ENCODE results near the gene MSMB. TPM values are rescaled to one million over a fixed set of nuclear protein-coding genes. Genes with fewer than 3 reads are reported as not detected.

The MSMB gene
- total and polyA plus RNA-seq, 9 of the 15 experiments (the other 6 are each of a cell fraction or from before 2014, with no cell fraction given): 0.21 to 0.60 TPM; not detected in 7

DNA sequence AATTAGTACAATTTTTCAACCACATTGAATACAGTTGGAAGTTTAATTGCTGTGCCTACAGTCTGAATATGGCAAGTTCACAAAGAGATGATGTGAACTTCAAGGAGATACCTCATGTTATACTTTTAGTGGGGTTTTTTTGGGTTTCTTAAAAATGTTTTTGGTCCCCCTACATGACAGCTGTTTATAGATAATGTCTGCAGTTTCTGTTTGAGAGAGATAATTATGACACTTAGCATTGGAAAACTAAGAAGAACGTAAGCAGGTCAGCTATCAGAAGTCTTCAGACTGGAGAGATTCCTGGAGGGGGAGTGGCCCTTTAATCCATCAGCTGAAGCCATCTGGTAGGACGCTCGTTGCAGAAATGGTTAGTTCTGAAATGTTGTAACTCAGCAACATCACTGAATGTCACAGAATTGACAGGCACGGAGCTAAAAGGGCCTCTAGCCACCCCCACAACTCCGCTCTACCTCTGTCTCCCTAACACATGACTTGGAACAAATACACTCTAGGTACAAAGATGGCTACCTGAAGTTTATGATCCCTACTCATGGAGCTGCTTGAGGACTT is 44.8 kb downstream of the MSMB start (continued):
- TF ChIP-seq, protein P1, sequence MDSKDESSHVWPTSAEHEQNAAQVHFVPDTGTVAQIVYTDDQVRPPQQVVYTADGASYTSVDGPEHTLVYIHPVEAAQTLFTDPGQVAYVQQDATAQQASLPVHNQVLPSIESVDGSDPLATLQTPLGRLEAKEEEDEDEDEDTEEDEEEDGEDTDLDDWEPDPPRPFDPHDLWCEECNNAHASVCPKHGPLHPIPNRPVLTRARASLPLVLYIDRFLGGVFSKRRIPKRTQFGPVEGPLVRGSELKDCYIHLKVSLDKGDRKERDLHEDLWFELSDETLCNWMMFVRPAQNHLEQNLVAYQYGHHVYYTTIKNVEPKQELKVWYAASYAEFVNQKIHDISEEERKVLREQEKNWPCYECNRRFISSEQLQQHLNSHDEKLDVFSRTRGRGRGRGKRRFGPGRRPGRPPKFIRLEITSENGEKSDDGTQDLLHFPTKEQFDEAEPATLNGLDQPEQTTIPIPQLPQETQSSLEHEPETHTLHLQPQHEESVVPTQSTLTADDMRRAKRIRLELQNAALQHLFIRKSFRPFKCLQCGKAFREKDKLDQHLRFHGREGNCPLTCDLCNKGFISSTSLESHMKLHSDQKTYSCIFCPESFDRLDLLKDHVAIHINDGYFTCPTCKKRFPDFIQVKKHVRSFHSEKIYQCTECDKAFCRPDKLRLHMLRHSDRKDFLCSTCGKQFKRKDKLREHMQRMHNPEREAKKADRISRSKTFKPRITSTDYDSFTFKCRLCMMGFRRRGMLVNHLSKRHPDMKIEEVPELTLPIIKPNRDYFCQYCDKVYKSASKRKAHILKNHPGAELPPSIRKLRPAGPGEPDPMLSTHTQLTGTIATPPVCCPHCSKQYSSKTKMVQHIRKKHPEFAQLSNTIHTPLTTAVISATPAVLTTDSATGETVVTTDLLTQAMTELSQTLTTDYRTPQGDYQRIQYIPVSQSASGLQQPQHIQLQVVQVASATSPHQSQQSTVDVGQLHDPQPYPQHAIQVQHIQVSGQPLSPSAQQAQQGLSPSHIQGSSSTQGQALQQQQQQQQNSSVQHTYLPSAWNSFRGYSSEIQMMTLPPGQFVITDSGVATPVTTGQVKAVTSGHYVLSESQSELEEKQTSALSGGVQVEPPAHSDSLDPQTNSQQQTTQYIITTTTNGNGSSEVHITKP (IDR thresholded peaks at IDR 0.05; ENCODE audit: partially characterized antibody): peak; percentile 92
- TF ChIP-seq ZNF140 (CRISPR knock-in tag; IDR thresholded peaks at IDR 0.05): no peak
- peak in 1 of 2 experiments; percentile 45; a peak in 1 of 4 replicates for TF ChIP-seq CSDE1 (IDR thresholded peaks at IDR 0.05)
- TF ChIP-seq, protein P2, sequence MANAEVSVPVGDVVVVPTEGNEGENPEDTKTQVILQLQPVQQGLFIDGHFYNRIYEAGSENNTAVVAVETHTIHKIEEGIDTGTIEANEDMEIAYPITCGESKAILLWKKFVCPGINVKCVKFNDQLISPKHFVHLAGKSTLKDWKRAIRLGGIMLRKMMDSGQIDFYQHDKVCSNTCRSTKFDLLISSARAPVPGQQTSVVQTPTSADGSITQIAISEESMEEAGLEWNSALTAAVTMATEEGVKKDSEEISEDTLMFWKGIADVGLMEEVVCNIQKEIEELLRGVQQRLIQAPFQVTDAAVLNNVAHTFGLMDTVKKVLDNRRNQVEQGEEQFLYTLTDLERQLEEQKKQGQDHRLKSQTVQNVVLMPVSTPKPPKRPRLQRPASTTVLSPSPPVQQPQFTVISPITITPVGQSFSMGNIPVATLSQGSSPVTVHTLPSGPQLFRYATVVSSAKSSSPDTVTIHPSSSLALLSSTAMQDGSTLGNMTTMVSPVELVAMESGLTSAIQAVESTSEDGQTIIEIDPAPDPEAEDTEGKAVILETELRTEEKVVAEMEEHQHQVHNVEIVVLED (CRISPR knock-in tag; IDR thresholded peaks at IDR 0.05): peak; percentile 40; the same call in 1 of the 2 replicates
- peak; percentile 100 for TF ChIP-seq EP300 (IDR thresholded peaks at IDR 0.05; ENCODE audit: low read length)
- no peak for TF ChIP-seq HNRNPL (IDR thresholded peaks at IDR 0.05; ENCODE audit: low read depth, low read length)
- no peak for TF ChIP-seq SRF (CRISPR knock-in tag; IDR thresholded peaks at IDR 0.05)
- peak; percentile 99 for TF ChIP-seq ZNF589 (CRISPR knock-in tag; IDR thresholded peaks at IDR 0.05; ENCODE audit: low read depth)
- TF ChIP-seq MTF1 (CRISPR knock-in tag; IDR thresholded peaks at IDR 0.05; ENCODE audit: borderline replicate concordance): no peak
- TF ChIP-seq TEAD4 (IDR thresholded peaks at IDR 0.05; ENCODE audit: low read length): peak; percentile 100
- TF ChIP-seq TEAD4 (CRISPR knock-in tag; IDR thresholded peaks at IDR 0.05; ENCODE audit: borderline replicate concordance): no peak
- TF ChIP-seq DACH1 (IDR thresholded peaks at IDR 0.05; ENCODE audit: partially characterized antibody): peak; percentile 98
- TF ChIP-seq, protein P3, sequence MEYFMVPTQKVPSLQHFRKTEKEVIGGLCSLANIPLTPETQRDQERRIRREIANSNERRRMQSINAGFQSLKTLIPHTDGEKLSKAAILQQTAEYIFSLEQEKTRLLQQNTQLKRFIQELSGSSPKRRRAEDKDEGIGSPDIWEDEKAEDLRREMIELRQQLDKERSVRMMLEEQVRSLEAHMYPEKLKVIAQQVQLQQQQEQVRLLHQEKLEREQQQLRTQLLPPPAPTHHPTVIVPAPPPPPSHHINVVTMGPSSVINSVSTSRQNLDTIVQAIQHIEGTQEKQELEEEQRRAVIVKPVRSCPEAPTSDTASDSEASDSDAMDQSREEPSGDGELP (CRISPR knock-in tag; IDR thresholded peaks at IDR 0.05; ENCODE audit: borderline replicate concordance): peak; percentile 95
- peak; percentile 43 for TF ChIP-seq POU5F1 (IDR thresholded peaks at IDR 0.05; ENCODE audit: borderline replicate concordance, low read depth, low read length, partially characterized antibody)
- TF ChIP-seq, protein P4, sequence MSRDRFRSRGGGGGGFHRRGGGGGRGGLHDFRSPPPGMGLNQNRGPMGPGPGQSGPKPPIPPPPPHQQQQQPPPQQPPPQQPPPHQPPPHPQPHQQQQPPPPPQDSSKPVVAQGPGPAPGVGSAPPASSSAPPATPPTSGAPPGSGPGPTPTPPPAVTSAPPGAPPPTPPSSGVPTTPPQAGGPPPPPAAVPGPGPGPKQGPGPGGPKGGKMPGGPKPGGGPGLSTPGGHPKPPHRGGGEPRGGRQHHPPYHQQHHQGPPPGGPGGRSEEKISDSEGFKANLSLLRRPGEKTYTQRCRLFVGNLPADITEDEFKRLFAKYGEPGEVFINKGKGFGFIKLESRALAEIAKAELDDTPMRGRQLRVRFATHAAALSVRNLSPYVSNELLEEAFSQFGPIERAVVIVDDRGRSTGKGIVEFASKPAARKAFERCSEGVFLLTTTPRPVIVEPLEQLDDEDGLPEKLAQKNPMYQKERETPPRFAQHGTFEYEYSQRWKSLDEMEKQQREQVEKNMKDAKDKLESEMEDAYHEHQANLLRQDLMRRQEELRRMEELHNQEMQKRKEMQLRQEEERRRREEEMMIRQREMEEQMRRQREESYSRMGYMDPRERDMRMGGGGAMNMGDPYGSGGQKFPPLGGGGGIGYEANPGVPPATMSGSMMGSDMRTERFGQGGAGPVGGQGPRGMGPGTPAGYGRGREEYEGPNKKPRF (IDR thresholded peaks at IDR 0.05; ENCODE audit: low read depth, low read length): no peak
- TF ChIP-seq NRF1 (conservative IDR thresholded peaks at IDR 0.05 in 1 of 2, IDR thresholded peaks at IDR 0.05 in 1 of 2): peak; percentile 36 to 55; a peak in 1 of 4 replicates
- peak; percentile 100 for TF ChIP-seq PML (IDR thresholded peaks at IDR 0.05; ENCODE audit: low read length)
- TF ChIP-seq, protein P5, sequence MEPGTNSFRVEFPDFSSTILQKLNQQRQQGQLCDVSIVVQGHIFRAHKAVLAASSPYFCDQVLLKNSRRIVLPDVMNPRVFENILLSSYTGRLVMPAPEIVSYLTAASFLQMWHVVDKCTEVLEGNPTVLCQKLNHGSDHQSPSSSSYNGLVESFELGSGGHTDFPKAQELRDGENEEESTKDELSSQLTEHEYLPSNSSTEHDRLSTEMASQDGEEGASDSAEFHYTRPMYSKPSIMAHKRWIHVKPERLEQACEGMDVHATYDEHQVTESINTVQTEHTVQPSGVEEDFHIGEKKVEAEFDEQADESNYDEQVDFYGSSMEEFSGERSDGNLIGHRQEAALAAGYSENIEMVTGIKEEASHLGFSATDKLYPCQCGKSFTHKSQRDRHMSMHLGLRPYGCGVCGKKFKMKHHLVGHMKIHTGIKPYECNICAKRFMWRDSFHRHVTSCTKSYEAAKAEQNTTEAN (CRISPR knock-in tag; IDR thresholded peaks at IDR 0.05): no peak
